Activated CD8-positive, alpha-beta memory T cell treated with anti-CD3 and anti-CD28 coated beads, Interleukin-2, amount 50 U/mL, for 4 hours (primary cell): ENCODE measurements around the gene TRABD.
"Not testable (repeated sequence)": the region's sequence is repeated elsewhere in the genome, so short reads cannot be mapped to it uniquely, and the experiment has no call there.

Experiments used
- DNase-seq: peaks from one replicate; pipeline ENCODE4 v3.0.0-alpha.2; 2020

The TRABD gene, protein sequence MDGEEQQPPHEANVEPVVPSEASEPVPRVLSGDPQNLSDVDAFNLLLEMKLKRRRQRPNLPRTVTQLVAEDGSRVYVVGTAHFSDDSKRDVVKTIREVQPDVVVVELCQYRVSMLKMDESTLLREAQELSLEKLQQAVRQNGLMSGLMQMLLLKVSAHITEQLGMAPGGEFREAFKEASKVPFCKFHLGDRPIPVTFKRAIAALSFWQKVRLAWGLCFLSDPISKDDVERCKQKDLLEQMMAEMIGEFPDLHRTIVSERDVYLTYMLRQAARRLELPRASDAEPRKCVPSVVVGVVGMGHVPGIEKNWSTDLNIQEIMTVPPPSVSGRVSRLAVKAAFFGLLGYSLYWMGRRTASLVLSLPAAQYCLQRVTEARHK

DNA sequence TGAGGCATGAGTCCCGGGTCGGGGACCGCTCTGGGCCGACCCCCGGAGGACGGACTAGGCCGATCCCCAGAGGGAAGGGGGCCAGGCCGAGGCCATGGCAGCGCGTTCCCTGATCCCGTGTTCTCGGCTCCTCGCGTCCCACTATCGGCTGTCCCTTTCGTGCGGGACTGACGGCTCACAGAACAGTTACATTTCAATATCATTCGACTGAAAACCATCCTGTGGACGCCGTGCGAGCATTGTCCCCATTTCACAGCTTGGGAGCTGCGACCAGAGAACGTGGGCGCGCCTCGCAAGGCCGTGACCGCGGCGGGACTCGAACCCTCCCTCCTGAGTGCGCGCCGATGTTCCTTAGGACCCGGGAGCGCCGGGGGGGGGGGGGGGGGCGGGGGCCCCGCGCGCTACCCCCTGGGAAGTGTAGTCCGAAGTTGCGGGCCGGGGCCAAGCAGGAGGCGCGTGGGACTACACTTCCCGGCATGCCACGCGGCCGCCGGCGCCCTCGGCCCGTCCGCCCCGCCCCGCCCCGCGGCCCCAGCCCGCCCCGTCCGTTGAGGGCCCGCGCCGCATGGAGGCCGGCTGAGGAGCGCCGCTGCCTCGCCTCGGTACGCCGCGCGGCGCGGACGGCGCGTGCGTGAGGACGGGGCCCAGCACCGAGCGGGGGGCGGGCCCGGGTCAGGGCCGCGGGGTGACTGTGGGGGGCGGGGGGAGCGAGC lies at the start of gene TRABD:
TRABD (plus strand) TSS at position 539 of the 713 bp plus-strand sequence. CDS start 7,148 bp downstream, outside the sequence.
- peak; percentile 89 for DNase-seq

DNA sequence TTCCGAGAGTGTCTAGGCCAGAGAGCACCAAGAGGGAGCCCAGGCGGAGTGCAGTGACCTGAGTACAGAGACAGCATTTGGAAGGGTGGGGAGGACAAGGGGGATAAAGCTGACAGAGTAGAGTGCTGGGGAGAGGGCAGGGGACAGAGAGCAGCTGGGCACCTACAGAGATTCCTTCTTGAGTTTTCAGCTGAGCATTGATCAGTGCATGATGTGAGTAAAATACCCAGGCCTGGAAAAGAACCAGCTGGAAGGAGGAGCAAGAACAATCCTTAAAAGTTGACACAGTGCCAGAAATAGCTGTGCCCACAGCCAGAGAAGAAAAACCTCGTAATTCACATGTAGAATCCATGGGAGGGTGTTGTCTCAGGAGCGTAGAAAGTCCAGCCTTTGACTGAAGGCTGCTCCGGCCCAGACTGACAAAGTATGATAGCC lies 49.1 kb upstream of the TRABD start:
- DNase-seq: no peak

DNA sequence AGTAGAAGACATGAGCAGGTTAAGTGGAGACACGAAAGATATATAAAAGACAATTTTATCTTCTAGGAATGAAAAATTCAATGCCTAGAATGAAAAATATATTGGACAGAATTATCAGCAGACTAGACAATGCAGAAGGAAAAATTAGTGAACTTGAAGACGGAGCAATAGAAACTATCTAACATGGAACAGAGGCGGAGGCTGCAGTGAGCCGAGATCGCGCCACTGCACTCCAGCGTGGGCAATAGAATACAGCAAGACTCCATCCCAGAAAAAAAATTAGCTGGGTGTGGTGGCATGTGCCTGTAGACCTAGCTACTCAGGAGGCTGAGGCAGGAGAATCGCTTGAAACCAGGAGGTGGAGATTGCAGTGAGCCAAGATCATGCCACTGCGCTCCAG lies 48.4 kb upstream of the TRABD start:
- DNase-seq: not testable (repeated sequence)

DNA sequence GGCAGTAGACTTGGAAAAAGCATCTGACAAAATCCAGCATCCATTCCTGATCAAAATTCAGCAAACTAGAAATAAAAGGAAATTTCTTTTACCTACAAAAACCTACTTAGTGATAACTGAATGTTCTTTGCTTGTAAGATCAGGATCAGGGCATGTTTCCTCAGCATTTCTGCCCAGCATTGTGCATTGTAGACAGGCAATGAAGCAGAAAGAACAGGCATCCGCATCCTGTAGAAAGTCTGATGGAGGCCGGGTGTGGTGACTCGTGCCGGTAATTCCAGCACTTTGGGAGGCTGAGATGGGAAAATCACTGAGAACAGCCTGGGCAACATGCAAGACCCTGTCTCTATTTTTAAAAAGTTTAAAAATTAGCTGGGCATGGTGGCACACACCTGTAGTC lies 47.7 kb upstream of the TRABD start:
- no peak for DNase-seq

DNA sequence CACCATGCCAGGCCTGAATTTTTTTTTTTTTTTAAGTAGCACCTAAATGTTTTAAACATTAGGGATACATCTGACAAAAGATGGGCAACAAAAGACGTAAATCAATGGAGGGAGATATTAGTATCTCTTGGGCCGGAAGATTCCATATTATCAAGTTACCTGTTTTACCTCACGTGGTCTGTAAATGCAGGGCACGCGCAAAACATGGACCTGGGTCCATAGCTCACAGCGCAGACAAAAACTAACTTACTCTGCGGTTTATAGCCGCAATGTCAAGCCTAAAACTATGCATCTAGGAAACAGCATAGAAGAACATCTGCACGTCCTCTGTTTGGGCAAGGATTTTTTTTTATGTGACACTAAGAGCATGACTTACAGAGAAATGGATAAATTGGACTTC lies 46.7 kb upstream of the TRABD start:
- no peak for DNase-seq

DNA sequence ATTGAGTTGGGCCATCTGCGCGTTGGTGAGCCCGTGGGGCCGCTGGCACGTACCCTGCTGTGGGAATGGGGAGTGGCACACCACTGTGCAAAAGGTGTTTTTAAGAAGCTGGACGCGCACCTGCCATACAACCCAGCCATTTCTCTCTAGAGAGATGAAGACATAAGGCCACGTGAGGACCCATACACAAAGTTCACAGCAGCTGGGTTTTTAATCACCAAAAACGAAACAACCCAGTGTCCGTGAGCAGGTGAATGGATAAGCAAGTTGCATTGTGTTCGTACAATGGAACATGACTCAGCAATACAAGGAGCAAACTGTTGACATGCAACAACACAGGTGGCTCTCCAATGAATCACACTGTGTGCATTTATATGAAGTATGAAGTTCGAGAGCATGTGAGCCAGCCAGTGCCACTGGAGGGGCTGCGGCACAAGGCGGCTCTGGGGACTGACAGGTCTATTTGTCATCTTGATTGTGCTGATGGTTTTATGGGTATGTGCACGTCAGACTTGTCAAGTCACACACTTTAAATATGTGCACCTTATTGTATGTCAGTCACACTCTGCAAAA lies 45.8 kb upstream of the TRABD start:
- DNase-seq: no peak

DNA sequence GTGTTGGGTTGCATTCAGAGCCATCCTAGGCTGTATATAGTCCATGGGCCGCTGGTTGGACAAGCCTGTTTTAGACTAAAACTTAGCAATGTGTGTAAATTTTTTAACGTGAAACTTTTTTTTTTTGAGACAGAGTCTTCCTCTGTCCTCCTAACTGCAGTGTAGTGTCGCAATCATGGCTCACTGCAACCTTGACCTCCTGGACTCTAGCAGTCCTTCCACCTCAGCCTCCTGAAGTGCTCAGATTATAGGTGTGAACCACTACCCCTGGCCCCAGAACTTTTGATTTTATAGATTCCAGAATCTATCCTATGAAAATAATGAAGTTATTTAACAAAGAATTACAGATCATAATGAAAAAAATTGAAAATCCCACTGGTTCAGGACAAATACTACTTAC lies 45.1 kb upstream of the TRABD start:
- no peak for DNase-seq

DNA sequence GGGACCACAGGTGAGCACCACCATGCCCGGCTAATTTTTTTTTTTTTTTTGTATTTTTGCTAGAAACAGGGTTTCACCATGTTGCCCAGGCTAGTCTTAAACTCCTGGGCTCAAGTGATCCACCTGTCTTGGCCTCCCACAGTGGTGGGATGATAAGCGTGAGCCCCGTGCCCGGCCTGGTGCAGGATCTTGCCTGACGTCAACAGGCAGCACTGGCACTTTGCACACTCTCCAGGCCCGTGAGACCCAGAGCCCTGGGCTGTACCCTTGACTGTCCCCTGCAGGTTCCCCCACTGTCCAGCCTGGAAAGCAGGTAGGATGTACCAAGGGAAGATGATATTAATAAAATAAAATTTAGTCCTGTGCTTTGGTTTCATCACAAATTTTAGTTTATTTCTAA lies 44.3 kb upstream of the TRABD start:
- DNase-seq: no peak

DNA sequence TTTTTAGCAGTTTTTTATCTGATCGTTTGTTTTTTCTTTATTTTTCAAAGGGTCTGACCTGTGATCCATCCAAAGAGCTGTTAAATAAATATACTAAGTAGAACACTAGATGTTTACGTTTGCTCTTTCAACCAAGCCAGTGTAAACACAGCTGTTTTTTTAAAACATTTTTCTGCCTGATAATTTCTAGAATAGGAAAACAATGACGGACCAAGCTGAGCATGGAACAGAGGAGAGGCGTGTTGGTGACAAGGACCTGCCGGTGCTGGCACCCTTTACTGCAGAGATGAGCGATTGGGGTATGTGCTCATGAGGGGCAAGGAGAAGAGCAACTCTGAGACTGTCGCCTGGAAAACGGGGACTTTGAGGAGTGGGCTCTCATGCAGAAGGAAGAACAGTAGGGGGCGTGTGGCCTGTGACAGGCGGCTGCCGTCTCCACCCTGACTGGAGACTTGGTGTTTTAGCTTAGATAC lies 43.8 kb upstream of the TRABD start:
- no peak for DNase-seq

DNA sequence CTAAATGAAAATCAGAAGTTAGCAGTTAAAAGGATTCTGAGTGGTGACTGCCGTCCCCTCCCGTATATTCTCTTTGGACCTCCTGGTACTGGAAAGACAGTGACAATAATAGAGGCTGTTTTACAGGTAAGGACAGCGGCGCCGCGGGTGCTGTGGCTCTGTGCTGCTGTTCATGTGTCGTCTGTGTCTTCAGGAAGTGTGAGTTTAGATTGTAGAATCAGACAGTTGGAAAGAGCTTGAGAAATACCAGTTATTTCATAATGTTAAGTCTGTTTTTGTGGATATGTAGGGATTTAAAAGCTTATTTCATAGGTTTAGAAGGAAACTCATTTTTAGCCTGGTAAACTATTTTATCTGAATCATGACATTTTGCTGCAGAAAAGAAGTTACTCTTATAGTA lies 42.6 kb upstream of the TRABD start:
- DNase-seq: no peak

DNA sequence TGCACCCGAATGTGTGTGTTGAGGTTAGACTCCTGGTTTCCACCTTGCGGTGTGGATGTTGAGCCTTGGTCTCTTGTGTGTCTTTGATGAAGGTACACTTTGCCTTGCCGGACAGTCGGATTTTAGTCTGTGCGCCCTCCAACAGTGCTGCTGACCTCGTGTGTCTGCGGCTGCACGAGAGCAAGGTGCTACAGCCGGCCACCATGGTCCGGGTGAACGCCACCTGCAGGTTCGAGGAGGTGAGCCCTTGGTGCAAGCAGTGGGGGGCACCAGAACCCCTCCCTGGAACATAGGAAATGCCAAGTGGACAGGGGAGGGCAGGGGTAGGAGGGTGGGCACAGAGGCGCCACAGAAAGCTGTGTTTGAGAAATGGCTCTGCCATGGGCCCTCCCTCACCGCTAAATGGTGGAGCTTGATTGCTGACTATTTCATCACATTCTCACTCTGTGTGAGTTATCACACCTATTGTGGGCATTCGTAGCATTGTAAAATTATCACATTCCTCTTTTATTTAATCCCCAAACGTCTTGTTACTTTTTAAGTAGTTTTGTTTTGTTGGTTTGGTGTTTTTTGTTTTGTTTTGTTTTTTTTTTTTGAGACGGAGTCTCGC lies 41.6 kb upstream of the TRABD start:
- no peak for DNase-seq

DNA sequence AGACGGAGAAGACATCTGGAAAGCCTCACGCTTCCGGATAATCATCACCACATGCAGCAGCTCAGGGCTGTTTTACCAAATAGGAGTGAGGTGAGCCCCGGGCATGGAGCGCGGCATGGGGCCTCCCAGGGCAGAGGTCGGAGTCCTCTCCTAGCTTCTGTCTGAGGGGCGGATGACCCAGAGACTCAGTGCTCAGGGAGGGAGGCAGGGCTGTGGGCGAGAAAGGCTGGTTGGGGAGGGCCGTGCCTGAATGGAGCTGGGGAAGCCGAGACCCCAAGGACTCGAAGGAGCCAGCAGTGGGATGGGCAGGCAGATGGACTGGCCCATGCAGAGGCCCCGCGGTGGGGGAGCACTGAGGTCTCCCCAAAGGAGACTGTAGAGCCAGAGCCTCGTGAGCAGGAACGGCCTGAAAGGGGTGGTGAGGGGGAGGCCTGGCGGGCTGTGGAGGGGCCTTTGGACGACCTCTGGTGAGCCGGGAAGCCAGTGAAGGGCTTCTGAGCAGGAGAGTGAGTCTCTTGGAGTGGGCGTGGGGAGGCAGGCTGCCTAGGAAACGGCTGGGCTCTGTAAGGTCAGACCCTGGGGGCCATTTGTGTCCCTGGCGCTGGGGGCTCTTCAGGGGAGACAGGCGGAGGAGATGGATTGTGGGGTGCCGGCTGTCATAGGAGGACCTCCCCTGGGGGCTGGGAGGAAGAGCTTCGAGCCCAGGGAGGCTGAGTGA lies 39.8 kb upstream of the TRABD start:
- DNase-seq: no peak

DNA sequence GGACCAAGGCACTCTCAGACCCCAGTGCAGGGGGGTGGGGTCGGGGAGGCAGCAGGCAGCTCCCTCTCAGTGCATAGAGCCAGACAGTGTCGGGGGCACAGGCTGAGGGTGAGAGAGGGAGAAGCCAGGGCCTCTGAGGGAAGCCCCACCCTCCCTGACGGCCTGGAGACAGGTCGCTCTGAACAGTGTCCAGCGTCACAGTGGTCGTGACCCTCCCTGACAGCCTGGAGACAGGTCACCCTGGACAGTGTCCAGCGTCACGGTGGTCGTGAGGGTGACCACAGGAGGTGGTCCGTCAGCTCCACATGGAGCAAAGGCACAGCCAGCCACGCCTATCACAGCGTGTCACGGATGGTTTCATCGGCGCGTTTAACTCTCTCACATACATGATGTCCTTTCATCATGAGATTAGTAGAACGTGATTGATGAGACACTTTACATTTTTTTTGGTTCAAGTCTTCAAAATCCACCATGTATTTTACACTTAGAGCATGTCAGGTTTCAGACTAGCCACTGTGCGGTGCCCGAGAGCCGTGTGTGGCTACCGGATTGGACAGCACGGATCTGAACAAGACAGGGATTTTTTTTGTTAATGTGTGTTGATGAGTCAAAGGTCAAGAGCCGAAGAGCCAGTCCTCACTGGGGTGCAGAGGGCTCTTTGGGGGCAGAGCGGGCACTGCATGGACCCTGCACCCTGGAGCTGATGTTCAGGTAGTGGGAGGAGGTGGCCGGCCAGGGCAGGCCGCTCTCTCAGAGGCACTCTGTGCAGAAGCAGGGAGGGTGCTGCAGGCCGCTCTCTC lies 39.1 kb upstream of the TRABD start:
- DNase-seq: no peak

DNA sequence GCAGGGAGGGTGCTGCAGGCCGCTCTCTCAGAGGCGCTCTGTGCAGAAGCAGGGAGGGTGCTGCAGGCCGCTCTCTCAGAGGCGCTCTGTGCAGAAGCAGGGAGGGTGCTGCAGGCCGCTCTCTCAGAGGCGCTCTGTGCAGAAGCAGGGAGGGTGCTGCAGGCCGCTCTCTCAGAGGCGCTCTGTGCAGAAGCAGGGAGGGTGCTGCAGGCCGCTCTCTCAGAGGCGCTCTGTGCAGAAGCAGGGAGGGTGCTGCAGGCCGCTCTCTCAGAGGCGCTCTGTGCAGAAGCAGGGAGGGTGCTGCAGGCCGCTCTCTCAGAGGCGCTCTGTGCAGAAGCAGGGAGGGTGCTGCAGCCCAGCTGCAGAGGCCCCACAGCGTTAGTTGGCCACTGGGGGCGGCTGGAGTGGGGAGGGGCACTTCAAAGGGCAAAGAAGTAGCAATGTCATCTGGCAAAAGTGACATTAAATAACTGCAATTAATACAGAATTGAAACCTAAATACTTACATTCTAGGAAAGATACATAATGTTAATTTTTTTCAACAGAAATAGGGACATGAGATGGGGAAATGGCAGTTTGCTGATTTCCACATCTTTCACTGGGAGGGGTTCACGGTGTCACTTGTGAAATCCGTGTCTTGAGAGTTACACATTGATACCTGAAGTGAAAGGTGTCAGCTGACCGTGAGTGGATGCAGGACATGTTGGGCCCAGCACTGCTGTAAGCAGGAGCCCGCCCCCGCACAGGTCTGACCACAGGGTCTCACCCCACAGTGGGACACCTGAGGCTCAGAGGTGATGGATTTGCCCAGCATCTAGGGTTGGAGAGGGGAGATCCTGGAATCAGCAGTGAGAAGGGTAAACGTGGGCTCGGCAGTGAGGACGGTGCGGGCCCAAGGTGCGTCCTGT lies 38.2 kb upstream of the TRABD start:
- DNase-seq: not testable (repeated sequence)

DNA sequence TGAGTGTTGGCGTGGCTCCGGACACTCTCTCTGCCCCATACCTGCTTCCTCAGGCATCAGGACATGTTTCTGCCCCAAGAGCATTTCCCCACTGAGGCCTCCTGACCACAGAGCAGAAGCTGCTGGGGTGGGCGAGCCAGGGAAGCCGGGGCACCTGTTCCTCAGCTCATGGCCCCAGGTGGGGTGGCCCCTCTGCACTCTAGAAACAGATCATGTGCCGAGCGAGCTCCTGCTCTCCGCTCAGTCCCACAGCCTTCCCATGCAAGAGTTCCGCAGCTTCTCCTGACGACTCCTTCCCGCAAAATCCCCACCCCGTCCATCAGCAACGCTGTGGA lies 37.6 kb upstream of the TRABD start:
- DNase-seq: no peak

DNA sequence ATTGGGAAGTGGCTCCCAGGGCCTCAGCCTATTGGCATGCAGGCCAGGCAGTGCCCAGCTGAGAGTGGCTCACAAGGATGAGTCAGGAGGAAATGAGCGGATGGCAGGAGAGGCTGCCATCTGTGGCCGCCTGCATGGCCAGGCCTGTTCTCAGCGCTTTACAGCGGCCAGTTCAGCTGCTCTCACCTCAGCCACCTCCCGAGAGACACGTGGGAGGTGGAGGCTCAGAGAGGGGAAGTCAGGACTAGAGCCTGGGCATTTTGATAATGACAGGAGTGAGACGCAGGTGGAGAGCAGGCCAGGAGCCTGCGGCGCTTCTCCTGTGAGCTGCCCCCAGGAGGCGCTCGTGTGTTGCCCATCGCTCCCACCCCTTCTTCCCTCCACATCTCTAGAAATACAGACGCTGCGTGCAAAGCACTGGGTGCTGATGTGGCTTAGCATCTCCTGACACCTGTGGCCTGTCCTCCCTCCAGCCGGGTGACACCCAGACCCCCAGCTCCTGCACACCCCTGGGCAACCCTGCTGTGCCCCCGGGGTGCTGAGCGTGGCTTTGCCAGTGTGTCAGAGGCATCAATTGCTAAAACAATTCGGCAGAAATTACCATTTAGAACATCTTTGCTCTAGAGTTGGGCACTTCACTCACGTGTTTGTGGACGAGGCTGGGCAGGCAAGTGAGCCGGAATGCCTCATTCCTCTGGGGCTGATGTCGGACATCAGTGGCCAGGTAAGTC lies 36.6 kb upstream of the TRABD start:
- peak; percentile 78 for DNase-seq

DNA sequence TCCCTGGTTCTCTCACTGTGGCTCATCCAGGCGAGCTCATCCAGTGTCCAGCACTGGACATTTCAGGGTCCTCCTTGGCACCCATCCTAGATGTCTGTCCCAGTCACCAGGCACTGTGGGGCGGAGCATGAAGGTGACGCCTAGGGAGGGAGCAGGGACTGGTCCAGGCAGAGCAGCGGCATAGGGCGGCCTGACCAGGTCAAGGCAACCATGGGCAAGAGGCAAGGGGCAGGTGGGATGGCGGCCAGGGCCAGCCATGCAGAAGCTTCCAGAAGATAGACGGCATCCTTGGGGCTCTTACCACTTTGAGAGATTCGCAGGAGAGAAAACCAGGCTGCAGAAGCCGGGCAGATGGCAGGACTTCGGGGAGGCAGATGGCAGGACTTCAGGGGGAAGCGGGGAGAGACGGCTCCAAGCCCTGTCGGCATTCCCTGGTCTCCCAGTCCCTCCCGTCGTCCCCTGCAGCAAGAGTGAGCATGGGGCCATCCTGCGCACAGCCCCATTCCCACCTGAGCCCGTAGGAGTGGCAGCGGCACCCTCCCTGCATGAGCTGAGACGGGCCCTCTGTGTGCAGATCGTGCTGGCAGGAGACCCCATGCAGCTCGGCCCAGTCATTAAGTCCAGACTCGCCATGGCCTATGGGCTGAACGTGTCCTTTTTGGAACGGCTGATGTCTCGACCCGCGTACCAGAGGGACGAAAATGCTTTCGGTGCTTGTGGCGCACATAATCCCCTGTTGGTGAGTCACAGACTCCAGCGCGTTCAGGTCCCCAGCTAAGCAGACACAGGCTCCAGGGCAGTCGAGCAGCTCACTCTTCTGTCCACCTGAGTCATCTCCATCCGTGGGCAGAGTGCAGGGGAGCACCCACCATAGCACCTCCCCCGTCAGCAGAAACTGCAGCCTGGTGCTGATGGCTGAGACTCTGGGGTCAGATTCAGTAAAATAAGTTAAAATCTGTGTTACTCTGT lies 35.3 kb upstream of the TRABD start:
- no peak for DNase-seq

DNA sequence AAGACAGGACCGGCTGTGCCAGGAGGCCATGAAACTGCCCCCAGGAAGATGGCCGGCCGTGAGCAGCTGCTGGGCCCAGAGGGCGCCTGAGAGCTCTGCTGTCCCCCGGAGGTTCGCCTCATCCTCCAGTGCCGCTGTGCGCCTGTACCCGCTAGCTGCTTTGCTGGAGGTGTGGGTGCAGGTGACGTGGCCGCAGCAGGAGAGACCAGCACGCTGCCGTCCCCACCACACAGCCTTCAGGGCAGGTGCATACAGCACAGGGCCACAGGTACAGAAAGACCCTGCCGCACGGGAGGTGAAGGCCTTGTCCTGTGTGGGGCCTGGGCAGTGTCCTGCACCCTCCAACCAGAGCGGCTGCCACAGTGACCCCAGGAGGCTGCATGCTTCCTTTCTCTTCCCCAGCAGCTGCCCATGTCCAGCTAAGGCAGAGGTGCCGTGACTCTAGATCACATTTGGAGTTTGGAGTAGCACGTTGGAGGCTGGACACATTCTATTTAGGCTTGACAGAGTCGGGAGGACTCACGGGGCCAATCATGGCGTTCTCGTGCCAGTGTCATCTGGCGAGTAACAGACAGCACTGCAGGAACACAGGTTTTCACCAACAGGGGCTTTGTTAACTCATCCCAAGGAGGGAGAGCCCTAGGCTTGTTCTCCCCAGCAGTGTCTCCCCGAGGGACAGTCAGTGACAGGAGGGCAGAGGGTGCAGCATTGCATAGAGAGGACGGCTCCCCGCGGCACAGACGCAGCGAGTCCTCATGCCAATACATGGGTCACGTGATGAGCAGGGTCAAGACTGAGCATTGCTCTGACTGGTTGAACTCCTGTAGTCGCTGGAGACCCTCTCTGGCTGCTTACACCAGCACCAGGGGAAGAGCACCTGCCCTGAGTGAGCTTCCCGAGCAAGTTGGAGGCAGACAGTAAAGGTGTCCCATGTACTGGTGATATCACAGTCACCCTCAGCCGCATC lies 33.9 kb upstream of the TRABD start:
- no peak for DNase-seq
